NT2/D1 (cell line): Measurements from ENCODE around the gene KCNAB3.

Source experiments
- DNase-seq: peaks from one replicate; pipeline ENCODE4 v3.0.0-alpha.2; 2011; ENCODE audit warnings: low read depth, low spot score
- H3K27me3 ChIP-seq: 2 replicates; pipeline ENCODE4 v1.6.0; 2011; ENCODE audit warnings: mild to moderate bottlenecking; ENCODE audit not compliant: insufficient read length, insufficient read depth
- H3K36me3 ChIP-seq: 2 replicates; pipeline ENCODE4 v1.6.1; 2011; ENCODE audit warnings: mild to moderate bottlenecking, low read length, mixed read lengths; ENCODE audit not compliant: insufficient read depth, insufficient read length
- H3K4me1 ChIP-seq: 2 replicates; pipeline ENCODE4 v1.5.1; 2011; ENCODE audit not compliant: insufficient read depth, insufficient read length
- H3K4me3 ChIP-seq: 2 replicates; pipeline ENCODE4 v1.5.1; 2011; ENCODE audit warnings: low read depth; ENCODE audit not compliant: insufficient read length
- H3K9ac ChIP-seq: 2 replicates; pipeline ENCODE4 v1.6.0; 2011; ENCODE audit warnings: low read depth; ENCODE audit not compliant: insufficient read length
- H3K9me3 ChIP-seq: 2 replicates; pipeline ENCODE4 v1.5.1; 2011; ENCODE audit warnings: mild to moderate bottlenecking, low read length; ENCODE audit not compliant: insufficient read depth
- SUZ12 ChIP-seq: IDR thresholded peaks from 2 replicates; pipeline ENCODE4 v1.6.1; 2011; ENCODE audit not compliant: insufficient read length, insufficient read depth; ENCODE audit errors: extremely low read depth
- YY1 ChIP-seq: IDR thresholded peaks from 2 replicates; pipeline ENCODE4 v1.6.1; 2011; ENCODE audit not compliant: insufficient read length, insufficient read depth
- ZNF274 ChIP-seq: IDR thresholded peaks from 2 replicates; pipeline ENCODE4 v1.6.1; 2011; ENCODE audit warnings: mild to moderate bottlenecking, low read depth, low read length

The KCNAB3 gene

DNA sequence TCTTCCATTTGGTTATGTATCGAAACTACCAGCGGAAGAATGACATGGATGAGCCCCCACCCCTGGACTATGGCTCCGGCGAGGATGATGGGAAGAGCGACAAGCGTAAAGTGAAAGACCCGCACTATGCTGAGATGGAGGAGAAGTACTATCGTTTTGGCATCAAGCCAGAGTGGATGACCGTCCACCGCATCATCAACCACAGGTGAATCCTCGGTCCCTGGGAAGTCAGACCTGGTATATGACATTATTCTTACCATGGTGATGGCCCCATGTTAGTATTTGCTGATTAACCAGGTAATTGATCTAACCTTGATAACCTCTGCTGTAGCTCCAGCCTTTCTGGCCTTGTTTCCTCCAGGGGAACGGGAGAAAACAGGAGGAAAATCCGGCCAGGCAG is 32.6 kb downstream of the KCNAB3 start:
- Histone ChIP-seq H3K9ac (no peak overlapping the region), H3K4me3 (no peak overlapping the region), H3K36me3 (peaks cover 72% of the 10 kb centered on the region), H3K27me3 (no peaks in the 10 kb centered on the region), H3K4me1 (no peaks in the 10 kb centered on the region), H3K9me3 (no peaks in the 10 kb centered on the region)
- TF ChIP-seq SUZ12 (no peak), ZNF274 (no peak), YY1 (no peak)
- no peak for DNase-seq

DNA sequence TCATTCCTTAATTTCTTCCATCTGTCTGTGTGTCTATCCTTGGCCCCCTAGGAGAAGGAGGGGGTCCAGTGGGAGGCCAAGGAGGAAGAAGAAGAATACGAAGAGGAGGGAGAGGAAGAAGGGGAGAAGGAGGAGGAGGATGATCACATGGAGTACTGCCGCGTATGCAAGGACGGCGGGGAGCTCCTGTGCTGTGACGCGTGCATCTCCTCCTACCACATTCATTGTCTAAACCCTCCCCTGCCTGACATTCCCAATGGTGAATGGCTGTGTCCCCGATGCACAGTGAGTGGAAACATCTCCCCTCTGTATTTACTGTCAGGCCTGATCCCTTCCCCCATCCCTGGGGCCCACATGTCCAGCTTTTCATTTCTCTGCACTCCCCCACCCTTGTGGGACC is 34.8 kb downstream of the KCNAB3 start:
- no peaks in the 10 kb centered on the region for H3K4me1 ChIP-seq
- H3K9me3 ChIP-seq = no peaks in the 10 kb centered on the region
- peaks cover 71% of the 10 kb centered on the region for H3K36me3 ChIP-seq
- H3K27me3 ChIP-seq = no peaks in the 10 kb centered on the region
- H3K9ac ChIP-seq = no peak overlapping the region
- DNase-seq = no peak
- no peak for TF ChIP-seq ZNF274
- no peak for TF ChIP-seq SUZ12
- TF ChIP-seq YY1 = no peak
- no peak overlapping the region for H3K4me3 ChIP-seq

GRCh38 chr17:7894226-7894625 is 35.4 kb downstream of the KCNAB3 start:
- TF ChIP-seq SUZ12 (no peak), YY1 (no peak), ZNF274 (no peak)
- peaks cover 64% of the 10 kb centered on the region for H3K36me3 ChIP-seq
- H3K9ac ChIP-seq = no peak overlapping the region
- DNase-seq = no peak
- no peaks in the 10 kb centered on the region for H3K4me1 ChIP-seq
- no peaks in the 10 kb centered on the region for H3K27me3 ChIP-seq
- no peak overlapping the region for H3K4me3 ChIP-seq
- no peaks in the 10 kb centered on the region for H3K9me3 ChIP-seq

DNA sequence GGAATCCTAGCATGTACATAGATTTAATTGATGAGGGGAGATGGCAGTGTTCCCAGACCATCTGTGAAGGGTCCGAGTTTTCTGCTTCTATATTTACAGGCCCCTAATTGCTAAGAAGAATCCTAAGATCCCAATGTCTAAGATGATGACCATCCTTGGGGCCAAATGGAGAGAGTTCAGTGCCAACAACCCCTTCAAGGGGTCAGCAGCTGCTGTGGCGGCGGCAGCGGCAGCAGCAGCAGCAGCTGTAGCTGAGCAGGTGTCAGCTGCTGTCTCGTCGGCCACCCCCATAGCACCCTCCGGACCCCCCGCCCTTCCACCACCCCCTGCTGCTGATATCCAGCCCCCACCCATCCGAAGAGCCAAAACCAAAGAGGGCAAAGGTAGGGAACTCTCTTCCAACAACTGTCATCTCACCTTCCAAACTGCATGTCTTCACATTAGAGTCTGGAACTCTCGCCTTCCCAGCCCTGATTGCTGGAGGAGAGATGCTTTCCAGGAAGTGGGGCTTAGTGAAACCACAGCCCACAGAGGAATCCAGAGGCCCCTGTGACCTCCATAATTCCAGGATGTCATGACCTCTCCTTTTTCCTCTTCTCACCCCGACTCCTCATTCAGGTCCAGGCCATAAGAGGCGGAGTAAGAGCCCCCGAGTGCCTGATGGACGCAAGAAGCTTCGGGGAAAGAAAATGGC is 36.3 kb downstream of the KCNAB3 start:
- H3K4me1 ChIP-seq = peaks cover 3% of the 10 kb centered on the region
- no peak for DNase-seq
- no peak for TF ChIP-seq SUZ12
- no peak for TF ChIP-seq ZNF274
- no peak for TF ChIP-seq YY1
- peaks cover 55% of the 10 kb centered on the region for H3K36me3 ChIP-seq
- no peaks in the 10 kb centered on the region for H3K27me3 ChIP-seq
- H3K9ac ChIP-seq = no peak overlapping the region
- no peaks in the 10 kb centered on the region for H3K9me3 ChIP-seq
- no peak overlapping the region for H3K4me3 ChIP-seq

DNA sequence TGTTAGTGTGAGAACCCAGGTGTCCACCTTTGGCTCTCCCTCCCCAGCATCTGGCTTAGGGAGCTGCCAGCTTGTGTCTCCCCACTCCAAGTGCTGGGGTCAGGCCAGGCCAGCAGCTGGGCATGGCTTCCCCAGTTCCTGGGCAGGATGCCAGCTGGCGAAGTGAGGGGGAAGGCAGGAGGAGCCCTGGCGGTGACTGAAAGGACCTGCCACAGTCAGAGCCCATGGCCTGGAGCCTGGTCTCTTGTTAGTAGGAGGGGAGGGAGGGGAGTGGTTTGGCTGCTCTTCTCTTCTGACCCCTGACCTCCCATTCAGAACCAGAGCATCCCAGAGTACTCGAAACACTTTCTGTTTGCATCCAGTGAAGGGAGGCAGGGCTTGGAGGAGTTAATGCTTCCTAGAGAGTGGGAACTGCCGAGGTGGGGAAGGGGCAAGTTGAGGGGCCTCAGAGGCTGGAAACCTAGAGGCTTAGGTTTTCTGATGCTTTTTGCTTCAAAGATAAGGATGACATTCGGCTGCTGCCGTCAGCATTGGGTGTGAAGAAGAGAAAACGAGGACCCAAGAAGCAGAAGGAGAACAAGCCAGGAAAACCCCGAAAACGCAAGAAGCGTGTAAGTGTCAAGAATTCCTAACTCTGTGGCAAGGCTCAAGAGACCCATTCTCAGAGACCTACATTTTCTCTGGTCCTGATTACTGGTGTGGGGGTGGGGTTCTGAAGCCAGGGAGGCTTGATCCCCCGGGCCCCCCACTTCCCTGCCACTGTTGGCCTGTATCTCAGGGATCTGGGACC is 40.3 kb downstream of the KCNAB3 start:
- no peak overlapping the region for H3K9ac ChIP-seq
- DNase-seq = no peak

DNA sequence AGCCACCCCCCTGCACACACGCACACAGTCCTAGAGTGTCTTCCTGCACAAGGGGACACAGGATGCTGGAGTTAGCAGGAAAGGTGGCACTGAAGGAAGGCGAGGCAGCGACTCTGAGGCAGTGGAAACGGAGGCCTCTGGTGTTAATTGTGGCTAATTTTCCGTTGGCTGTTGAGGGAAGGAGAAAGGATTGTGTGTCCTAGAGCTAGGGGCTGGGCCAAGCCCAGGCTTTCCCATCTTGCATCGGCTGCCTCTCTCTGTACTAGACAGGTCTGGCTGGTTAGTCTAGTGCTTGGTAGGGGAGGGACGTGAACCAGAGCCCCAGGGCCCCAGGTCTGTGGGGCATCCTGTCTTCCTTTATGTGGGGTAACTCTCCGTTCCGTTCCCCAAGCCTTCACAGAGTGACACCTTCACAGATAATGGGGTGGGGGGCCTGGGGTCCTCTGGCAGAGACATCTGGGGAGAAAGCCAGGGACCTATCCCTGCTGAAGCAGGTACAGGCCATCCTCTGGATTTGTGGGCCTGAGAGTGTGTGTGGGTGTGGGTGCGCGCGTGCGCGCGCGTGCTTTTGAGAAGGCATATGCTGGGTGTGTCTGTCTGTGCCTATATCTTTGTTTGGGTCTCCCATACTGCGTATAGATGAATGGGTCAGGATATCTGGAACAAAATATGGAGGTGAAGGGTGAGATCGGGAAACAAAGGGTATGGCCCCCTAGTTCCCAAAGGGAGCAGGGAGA is 41.3 kb downstream of the KCNAB3 start, which contains the start of gene CHD3:
Gene CHD3 (plus strand): TSS at position 606 of the 737 bp plus-strand sequence. CDS start 212 bp downstream, outside the sequence.
- TF ChIP-seq YY1 (no peak), SUZ12 (no peak), ZNF274 (no peak)
- Histone ChIP-seq H3K9me3 (no peaks in the 10 kb centered on the region), H3K4me1 (peaks cover 5% of the 10 kb centered on the region), H3K36me3 (peaks cover 19% of the 10 kb centered on the region), H3K4me3 (peak within 1 kb of the TSS; percentile 35), H3K27me3 (no peaks in the 10 kb centered on the region), H3K9ac (peak within 1 kb of the TSS; percentile 79)
- DNase-seq = no peak

More for the DNA sequence above, 40.3 kb downstream of the KCNAB3 start:
- peaks cover 5% of the 10 kb centered on the region for H3K4me1 ChIP-seq
- H3K9me3 ChIP-seq = no peaks in the 10 kb centered on the region
- TF ChIP-seq ZNF274 (no peak), YY1 (no peak), SUZ12 (no peak)
- no peak overlapping the region for H3K4me3 ChIP-seq
- H3K27me3 ChIP-seq = no peaks in the 10 kb centered on the region
- H3K36me3 ChIP-seq = peaks cover 29% of the 10 kb centered on the region
